Fibroblast of lung (primary cell): Measurements from ENCODE around the gene HLA-G. TPM values are rescaled to one million over a fixed set of nuclear protein-coding genes. Genes with fewer than 3 reads are reported as not detected.

Experiments
- DNase-seq, 2 donors: peaks; one replicate each; pipeline versions ENCODE4 v3.0.0 to v3.0.0-alpha.2; 2010; ENCODE audit warnings: low read depth in 2 of 2
- H2AFZ ChIP-seq: 2 replicates; pipeline ENCODE4 v1.5.1; 2012; ENCODE audit warnings: low read length, control low read depth, inconsistent platforms
- H3K27ac ChIP-seq: 2 replicates; pipeline ENCODE4 v1.5.1; 2011; ENCODE audit warnings: low read length, control low read depth; ENCODE audit not compliant: insufficient read depth
- H3K27me3 ChIP-seq: 2 replicates; pipeline ENCODE4 v1.5.1; 2011; ENCODE audit warnings: mild to moderate bottlenecking, low read length; ENCODE audit not compliant: control insufficient read depth, insufficient read depth
- H3K36me3 ChIP-seq: 2 replicates; pipeline ENCODE4 v1.5.1; 2011; ENCODE audit warnings: low read length; ENCODE audit not compliant: control insufficient read depth, insufficient read depth
- H3K4me1 ChIP-seq: 2 replicates; pipeline ENCODE4 v1.5.1; 2011; ENCODE audit warnings: low read length; ENCODE audit not compliant: control insufficient read depth, insufficient read depth; ENCODE audit errors: extremely low read depth
- H3K4me2 ChIP-seq: 2 replicates; pipeline ENCODE4 v1.5.1; 2011; ENCODE audit warnings: low read length, control low read depth; ENCODE audit not compliant: insufficient read depth; ENCODE audit errors: extremely low read depth
- H3K4me3 ChIP-seq, 4 experiments: fragments of 200-600 bp in 1 of 4; sonication (generic) in 1 of 4; replicated peaks in 1 of 4; 2 replicates each; pipeline ENCODE4 v1.5.1; 2011 to 2016; ENCODE audit warnings: low read length in 4 of 4, low read depth in 3 of 4, mild to moderate bottlenecking in 3 of 4, control low read depth in 2 of 4, inconsistent platforms in 1 of 4, mixed read lengths in 1 of 4; ENCODE audit not compliant: insufficient read depth in 1 of 4; ENCODE audit errors: control extremely low read depth in 1 of 4
- H3K79me2 ChIP-seq: 2 replicates; pipeline ENCODE4 v1.5.1; 2012; ENCODE audit warnings: mild to moderate bottlenecking, low read length, inconsistent platforms; ENCODE audit not compliant: control insufficient read depth, insufficient read depth
- H3K9ac ChIP-seq: 2 replicates; pipeline ENCODE4 v1.5.1; 2011; ENCODE audit warnings: mild to moderate bottlenecking, low read length, control low read depth; ENCODE audit not compliant: insufficient read depth
- H3K9me3 ChIP-seq: 2 replicates; pipeline ENCODE4 v1.5.1; 2012; ENCODE audit warnings: low read depth, low read length; ENCODE audit not compliant: control insufficient read depth, insufficient read depth
- H4K20me1 ChIP-seq: 2 replicates; pipeline ENCODE4 v1.5.1; 2011; ENCODE audit warnings: low read length; ENCODE audit not compliant: control insufficient read depth, insufficient read depth; ENCODE audit errors: extremely low read depth
- CTCF ChIP-seq, 2 donors: IDR thresholded peaks in 1 of 2; conservative IDR thresholded peaks in 1 of 2; 1 replicate in 1 of 2; 2 replicates in 1 of 2; pipeline ENCODE4 v1.5.1; 2011 to 2012; ENCODE audit warnings: low read length in 2 of 2, control low read depth in 1 of 2, inconsistent platforms in 1 of 2, low read depth in 1 of 2, mild to moderate bottlenecking in 1 of 2
- EZH2 ChIP-seq: IDR thresholded peaks from 2 replicates; pipeline ENCODE4 v1.5.1; 2012; ENCODE audit warnings: low read length, control low read depth, mild to moderate bottlenecking; ENCODE audit errors: missing control alignments
- polyA plus RNA-seq, 2 donors: library from polyadenylated mRNA; depleted of rRNA in 1 of 2; stranded (reverse) in 1 of 2; unstranded in 1 of 2; fragments of >200 nt; gene quantifications; 2 replicates each; pipeline ENCODE4 v1.2.1, GENCODE V29; 2011 to 2012; ENCODE audit warnings: missing spikeins in 1 of 2
- total RNA-seq: library from RNA; depleted of rRNA; stranded (reverse); fragments of >200 nt; gene quantifications from 2 replicates; pipeline ENCODE4 v1.2.1, GENCODE V29; 2014

HLA-G gene
- total and polyA plus RNA-seq, 2 donors (not counting 1 experiment from before 2014, with no cell fraction given), result 0.23 TPM; not detected in 1

GRCh38 chr6:29790626-29791025, 37.0 kb upstream of the HLA-G start:
- Histone ChIP-seq H3K27me3 (peaks cover 11% of the 10 kb centered on the region), H3K4me2 (no peak overlapping the region), H3K9ac (no peak overlapping the region), H2AFZ (no peak overlapping the region), H3K27ac (no peak overlapping the region), H3K4me3 (no peak overlapping the region), H3K9me3 (no peaks in the 10 kb centered on the region), H3K36me3 (no peaks in the 10 kb centered on the region), H4K20me1 (no peaks in the 10 kb centered on the region), H3K79me2 (no peaks in the 10 kb centered on the region), H3K4me1 (no peaks in the 10 kb centered on the region)
- TF ChIP-seq EZH2 (no peak), CTCF (conservative IDR thresholded peaks at IDR 0.05 in 1 of 2, IDR thresholded peaks at IDR 0.05 in 1 of 2; ENCODE audit: low read depth in 1 of 2, low read length in 2 of 2) (no peak)
- DNase-seq, result no peak

DNA sequence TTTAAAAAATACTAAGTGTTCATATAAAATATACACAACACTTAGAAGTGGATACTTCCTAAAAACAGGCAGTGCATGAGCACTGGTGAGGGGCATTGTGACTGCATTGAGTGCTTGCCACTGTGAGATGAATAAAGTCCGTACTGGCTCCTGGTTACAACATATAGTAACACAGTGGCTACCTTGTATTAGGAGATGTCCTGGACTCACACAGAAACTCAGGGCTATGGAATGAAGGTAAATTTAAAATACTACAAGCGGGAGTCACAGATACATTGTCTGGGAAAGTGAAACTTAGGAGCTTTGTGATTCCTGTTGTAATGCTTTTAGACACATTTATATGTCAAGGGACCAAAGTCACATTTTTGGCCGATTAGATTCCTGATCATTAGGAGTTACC, 36.5 kb upstream of the HLA-G start:
- H3K4me1 ChIP-seq, result no peaks in the 10 kb centered on the region
- H4K20me1 ChIP-seq, result no peaks in the 10 kb centered on the region
- peaks cover 11% of the 10 kb centered on the region for H3K27me3 ChIP-seq
- H3K9me3 ChIP-seq, result no peaks in the 10 kb centered on the region
- no peaks in the 10 kb centered on the region for H3K36me3 ChIP-seq
- H3K79me2 ChIP-seq, result no peaks in the 10 kb centered on the region
- no peak overlapping the region for H3K9ac ChIP-seq
- H2AFZ ChIP-seq, result no peak overlapping the region
- H3K4me3 ChIP-seq, result no peak overlapping the region
- no peak overlapping the region for H3K4me2 ChIP-seq
- no peak for DNase-seq
- TF ChIP-seq EZH2 (no peak), CTCF (conservative IDR thresholded peaks at IDR 0.05 in 1 of 2, IDR thresholded peaks at IDR 0.05 in 1 of 2; ENCODE audit: low read depth in 1 of 2, low read length in 2 of 2) (no peak)
- H3K27ac ChIP-seq, result no peak overlapping the region

- Histone ChIP-seq H3K27ac (no peak overlapping the region), H2AFZ (peak overlapping the region; percentile 84), H3K27me3 (peaks cover 11% of the 10 kb centered on the region), H3K9me3 (no peaks in the 10 kb centered on the region), H3K79me2 (no peaks in the 10 kb centered on the region), H4K20me1 (no peaks in the 10 kb centered on the region), H3K9ac (no peak overlapping the region), H3K36me3 (no peaks in the 10 kb centered on the region), H3K4me1 (no peaks in the 10 kb centered on the region), H3K4me2 (peak overlapping the region; percentile 92), H3K4me3 (peak overlapping the region in 3 of 4 experiments; percentile 53 to 56 (median 55))
- TF ChIP-seq EZH2 (no peak), CTCF (conservative IDR thresholded peaks at IDR 0.05 in 1 of 2, IDR thresholded peaks at IDR 0.05 in 1 of 2; ENCODE audit: low read depth in 1 of 2, low read length in 2 of 2) (no peak)
- DNase-seq, result no peak
These were observed 35.9 kb upstream of the HLA-G start for GRCh38 chr6:29791786-29792122.
